Suprapubic skin (tissue), 4 donors: Measurements from ENCODE around the gene SLC12A8.

Source experiments
- POLR2A ChIP-seq, 2 donors: fragments of 450-650 bp; IDR thresholded peaks; one replicate each; pipeline ENCODE4 v1.6.1; 2017; ENCODE audit warnings: antibody characterized with exemption in 2 of 2, mild to moderate bottlenecking in 2 of 2, moderate library complexity in 2 of 2
- POLR2AphosphoS5 ChIP-seq, 3 donors: sonication (generic); formaldehyde crosslinking; IDR thresholded peaks; one replicate each; pipeline ENCODE4 v1.6.1; 2017; ENCODE audit warnings: antibody characterized with exemption in 3 of 3
- TF ChIP-seq, protein P1 (sequence below), 2 donors: fragments of 200-600 bp in 1 of 2; fragments of 450-650 bp in 1 of 2; sonication (generic) in 1 of 2; IDR thresholded peaks; one replicate each; pipeline ENCODE4 v1.5.1; 2016 to 2019; ENCODE audit warnings: antibody characterized with exemption in 2 of 2, mild to moderate bottlenecking in 1 of 2, moderate library complexity in 1 of 2

DNA sequence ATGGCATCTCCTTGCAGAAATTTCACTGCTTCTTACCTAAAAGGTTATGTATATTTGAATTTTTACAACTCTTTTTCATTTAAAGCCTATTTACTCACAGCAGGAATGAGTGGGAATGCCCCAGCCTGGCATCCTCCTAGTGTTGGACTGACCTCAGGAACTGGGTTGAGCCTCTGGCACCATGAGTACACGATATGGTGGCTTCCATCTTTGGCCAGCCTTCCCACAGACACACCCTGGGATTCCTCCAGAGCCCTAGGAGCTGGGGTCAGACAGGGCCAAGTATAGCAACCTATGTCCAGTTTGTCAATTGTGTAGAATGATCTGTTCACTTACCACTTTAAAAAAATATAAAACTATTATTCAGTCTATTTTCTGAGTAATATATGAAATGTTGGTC is 99.6 kb downstream of the SLC12A8 start:
- TF ChIP-seq, protein P1, sequence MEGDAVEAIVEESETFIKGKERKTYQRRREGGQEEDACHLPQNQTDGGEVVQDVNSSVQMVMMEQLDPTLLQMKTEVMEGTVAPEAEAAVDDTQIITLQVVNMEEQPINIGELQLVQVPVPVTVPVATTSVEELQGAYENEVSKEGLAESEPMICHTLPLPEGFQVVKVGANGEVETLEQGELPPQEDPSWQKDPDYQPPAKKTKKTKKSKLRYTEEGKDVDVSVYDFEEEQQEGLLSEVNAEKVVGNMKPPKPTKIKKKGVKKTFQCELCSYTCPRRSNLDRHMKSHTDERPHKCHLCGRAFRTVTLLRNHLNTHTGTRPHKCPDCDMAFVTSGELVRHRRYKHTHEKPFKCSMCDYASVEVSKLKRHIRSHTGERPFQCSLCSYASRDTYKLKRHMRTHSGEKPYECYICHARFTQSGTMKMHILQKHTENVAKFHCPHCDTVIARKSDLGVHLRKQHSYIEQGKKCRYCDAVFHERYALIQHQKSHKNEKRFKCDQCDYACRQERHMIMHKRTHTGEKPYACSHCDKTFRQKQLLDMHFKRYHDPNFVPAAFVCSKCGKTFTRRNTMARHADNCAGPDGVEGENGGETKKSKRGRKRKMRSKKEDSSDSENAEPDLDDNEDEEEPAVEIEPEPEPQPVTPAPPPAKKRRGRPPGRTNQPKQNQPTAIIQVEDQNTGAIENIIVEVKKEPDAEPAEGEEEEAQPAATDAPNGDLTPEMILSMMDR (IDR thresholded peaks at IDR 0.05), result no peak
- TF ChIP-seq POLR2A (IDR thresholded peaks at IDR 0.05), result no peak
- no peak for TF ChIP-seq POLR2AphosphoS5 (IDR thresholded peaks at IDR 0.05)
